Measurements from ENCODE around the gene FAAP20.

FAAP20 gene

GRCh38 chr1:2196901-2197638, 2.5 kb upstream of the FAAP20 start:
- TF ChIP-seq ZFX (IDR thresholded peaks at IDR 0.05), result no peak
- TF ChIP-seq, protein P1, sequence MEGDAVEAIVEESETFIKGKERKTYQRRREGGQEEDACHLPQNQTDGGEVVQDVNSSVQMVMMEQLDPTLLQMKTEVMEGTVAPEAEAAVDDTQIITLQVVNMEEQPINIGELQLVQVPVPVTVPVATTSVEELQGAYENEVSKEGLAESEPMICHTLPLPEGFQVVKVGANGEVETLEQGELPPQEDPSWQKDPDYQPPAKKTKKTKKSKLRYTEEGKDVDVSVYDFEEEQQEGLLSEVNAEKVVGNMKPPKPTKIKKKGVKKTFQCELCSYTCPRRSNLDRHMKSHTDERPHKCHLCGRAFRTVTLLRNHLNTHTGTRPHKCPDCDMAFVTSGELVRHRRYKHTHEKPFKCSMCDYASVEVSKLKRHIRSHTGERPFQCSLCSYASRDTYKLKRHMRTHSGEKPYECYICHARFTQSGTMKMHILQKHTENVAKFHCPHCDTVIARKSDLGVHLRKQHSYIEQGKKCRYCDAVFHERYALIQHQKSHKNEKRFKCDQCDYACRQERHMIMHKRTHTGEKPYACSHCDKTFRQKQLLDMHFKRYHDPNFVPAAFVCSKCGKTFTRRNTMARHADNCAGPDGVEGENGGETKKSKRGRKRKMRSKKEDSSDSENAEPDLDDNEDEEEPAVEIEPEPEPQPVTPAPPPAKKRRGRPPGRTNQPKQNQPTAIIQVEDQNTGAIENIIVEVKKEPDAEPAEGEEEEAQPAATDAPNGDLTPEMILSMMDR (conservative IDR thresholded peaks at IDR 0.05), result no peak
- peak overlapping the region; percentile 69; the same call in 1 of the 2 replicates for H3K27ac ChIP-seq

DNA sequence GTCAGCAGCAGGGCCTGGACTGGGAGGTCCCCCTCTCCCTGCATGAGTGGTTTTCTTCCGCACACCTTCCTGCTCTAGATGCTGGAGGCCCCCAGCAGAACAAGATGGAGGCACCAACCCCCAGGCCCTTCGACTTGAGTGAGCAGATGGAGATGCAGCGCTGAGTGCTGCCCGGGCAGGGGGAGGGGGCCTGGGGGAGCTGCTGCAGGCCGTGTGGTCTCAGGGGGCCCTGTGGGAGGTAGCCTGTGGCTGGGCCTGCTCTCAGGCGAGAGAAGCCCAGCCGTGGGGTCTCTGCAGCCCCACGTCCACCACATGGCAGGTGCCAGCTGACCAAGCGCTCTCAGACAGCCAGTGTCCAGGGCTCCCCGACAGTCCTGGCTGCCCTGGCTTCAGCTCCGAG, 1.2 kb upstream of the FAAP20 start:
- H3K27ac ChIP-seq, result peak overlapping the region; percentile 78
- TF ChIP-seq ZFX (IDR thresholded peaks at IDR 0.05), result no peak
- TF ChIP-seq, protein P1 (conservative IDR thresholded peaks at IDR 0.05), result no peak

- TF ChIP-seq ZFX (IDR thresholded peaks at IDR 0.05), result no peak
- TF ChIP-seq, protein P1 (conservative IDR thresholded peaks at IDR 0.05), result peak; percentile 97
- H3K27ac ChIP-seq, result peak overlapping the region; percentile 78
These were observed 514 bp upstream of the FAAP20 start for GRCh38 chr1:2194898-2195673.

DNA sequence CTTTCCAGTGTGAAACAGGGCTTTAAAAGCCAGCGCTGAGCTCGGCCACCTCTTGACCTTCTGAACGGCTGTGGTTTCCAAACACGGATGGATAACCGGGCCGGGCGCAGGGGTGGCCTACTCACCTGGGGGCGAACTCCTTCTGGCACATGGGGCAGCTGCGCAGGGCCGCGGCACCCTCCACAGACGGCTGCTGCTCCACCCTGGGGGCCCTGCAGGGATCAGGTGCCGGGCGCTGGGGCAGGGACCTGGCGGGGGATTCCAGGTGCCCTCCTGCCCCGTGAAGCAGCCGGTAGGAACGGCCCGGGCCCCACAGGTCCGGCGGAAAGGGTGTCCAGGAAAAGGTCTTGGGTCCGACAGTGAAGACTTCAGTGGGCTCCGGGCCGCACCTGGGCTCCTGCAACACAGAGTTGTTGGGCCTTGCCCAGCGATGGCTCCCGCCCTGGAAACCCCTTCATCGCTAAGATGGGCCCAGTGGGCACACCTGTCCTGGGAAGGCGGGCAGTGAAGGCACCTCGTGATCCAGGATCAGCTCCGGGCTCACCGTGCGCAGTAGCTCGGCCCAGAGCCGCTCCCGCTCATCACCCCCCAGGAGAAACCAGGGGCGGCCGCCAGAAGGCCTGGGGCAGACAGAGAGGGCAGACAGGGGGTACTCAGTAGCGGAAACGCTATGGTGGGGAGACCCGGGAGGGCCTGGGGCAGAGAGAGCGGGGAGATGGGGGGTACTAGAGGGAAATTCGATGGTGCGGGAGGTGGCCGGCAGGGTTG, 874 bp downstream of the FAAP20 start:
- H3K27ac ChIP-seq, result peak overlapping the region; percentile 78
- TF ChIP-seq ZFX (IDR thresholded peaks at IDR 0.05), result no peak
- TF ChIP-seq, protein P1 (conservative IDR thresholded peaks at IDR 0.05), result no peak

GRCh38 chr1:2192031-2192995, 2.3 kb downstream of the FAAP20 start:
- no peak overlapping the region; the same call in 1 of the 2 replicates for H3K27ac ChIP-seq
- TF ChIP-seq ZFX (IDR thresholded peaks at IDR 0.05), result no peak
- TF ChIP-seq, protein P1 (conservative IDR thresholded peaks at IDR 0.05), result no peak

- peak overlapping the region; percentile 90 for H3K27ac ChIP-seq
These were observed 4.0 kb downstream of the FAAP20 start for GRCh38 chr1:2190491-2190976.

More at GRCh38 chr1:2190491-2190976, 4.0 kb downstream of the FAAP20 start:
- no peak for TF ChIP-seq ZFX (IDR thresholded peaks at IDR 0.05)
- TF ChIP-seq, protein P1 (conservative IDR thresholded peaks at IDR 0.05), result no peak
